Keratinocyte (primary cell): ENCODE results near the gene FAM13A. TPM values are rescaled to one million over a fixed set of nuclear protein-coding genes. Genes with fewer than 3 reads are reported as not detected.

Experiments used
- DNase-seq: peaks from one replicate; pipeline ENCODE4 v3.0.0-alpha.2; 2011; ENCODE audit warnings: low read depth, missing footprints, low spot score
- FAIRE-seq: peaks from 2 replicates; lab custom pipeline; 2011; peaks lifted over from hg19 to GRCh38; lab: Jason Lieb, UNC
- H2AFZ ChIP-seq: 2 replicates; pipeline ENCODE4 v1.6.0; 2012; ENCODE audit warnings: low read length, control low read depth, inconsistent platforms; ENCODE audit not compliant: control insufficient read depth
- H3K27ac ChIP-seq: 2 replicates; pipeline ENCODE4 v1.5.1; 2011; ENCODE audit warnings: low read length; ENCODE audit not compliant: control insufficient read depth, insufficient read depth
- H3K27me3 ChIP-seq: 3 replicates; pipeline ENCODE4 v1.6.0; 2011; ENCODE audit warnings: low read length; ENCODE audit not compliant: control insufficient read depth, insufficient read depth; ENCODE audit errors: extremely low read depth
- H3K36me3 ChIP-seq, 2 experiments: 2 replicates in 1 of 2; 3 replicates in 1 of 2; pipeline ENCODE4 v1.5.1; 2011; ENCODE audit warnings: low read length in 2 of 2, mild to moderate bottlenecking in 1 of 2; ENCODE audit not compliant: control insufficient read depth in 2 of 2, insufficient read depth in 2 of 2; ENCODE audit errors: extremely low read depth in 1 of 2
- H3K4me1 ChIP-seq: 3 replicates; pipeline ENCODE4 v1.5.1; 2011; ENCODE audit warnings: low read length; ENCODE audit not compliant: control insufficient read depth, insufficient read depth; ENCODE audit errors: extremely low read depth
- H3K4me2 ChIP-seq: 3 replicates; pipeline ENCODE4 v1.6.0; 2011; ENCODE audit warnings: low read depth, low read length; ENCODE audit not compliant: control insufficient read depth, insufficient read depth; ENCODE audit errors: extremely low read depth
- H3K4me3 ChIP-seq, 3 experiments: fragments of 200-600 bp in 1 of 3; sonication (generic) in 1 of 3; 2 replicates in 2 of 3; 3 replicates in 1 of 3; pipeline ENCODE4 v1.5.1; 2011 to 2016; ENCODE audit warnings: low read length in 3 of 3, mild to moderate bottlenecking in 3 of 3, control low read depth in 2 of 3, inconsistent platforms in 1 of 3, low read depth in 1 of 3, mixed read lengths in 1 of 3, mixed run types in 1 of 3, moderate library complexity in 1 of 3; ENCODE audit not compliant: control insufficient read depth in 2 of 3, insufficient read depth in 2 of 3; ENCODE audit errors: extremely low read depth in 1 of 3
- H3K79me2 ChIP-seq: 2 replicates; pipeline ENCODE4 v1.6.0; 2012; ENCODE audit warnings: low read length; ENCODE audit not compliant: control insufficient read depth, insufficient read depth
- H3K9ac ChIP-seq: 3 replicates; pipeline ENCODE4 v1.6.0; 2011; ENCODE audit warnings: low read length; ENCODE audit not compliant: control insufficient read depth, insufficient read depth; ENCODE audit errors: extremely low read depth
- H3K9me1 ChIP-seq: 3 replicates; pipeline ENCODE4 v1.6.0; 2011; ENCODE audit warnings: low read length; ENCODE audit not compliant: control insufficient read depth, insufficient read depth; ENCODE audit errors: extremely low read depth
- H3K9me3 ChIP-seq: 2 replicates; pipeline ENCODE4 v1.5.1; 2012; ENCODE audit warnings: low read depth, low read length; ENCODE audit not compliant: control insufficient read depth
- H4K20me1 ChIP-seq: 3 replicates; pipeline ENCODE4 v1.6.0; 2011; ENCODE audit warnings: low read length; ENCODE audit not compliant: control insufficient read depth, insufficient read depth; ENCODE audit errors: extremely low read depth
- EZH2 ChIP-seq: IDR thresholded peaks from one replicate; pipeline ENCODE4 v1.6.1; 2012; ENCODE audit warnings: inconsistent platforms, mild to moderate bottlenecking, low read length, moderate library complexity
- dilution Hi-C: fragments of 300-500 bp; cut with MboI; formaldehyde crosslinking; loops from one replicate; pipeline ENCODE4 v1.7.0; 2020; ENCODE audit warnings: low sequenced_read_pairs; ENCODE audit not compliant: extremely low pct_ligation_motif_present
- polyA plus RNA-seq, 5 experiments: library from polyadenylated mRNA; depleted of rRNA in 3 of 5; stranded (reverse) in 3 of 5; stranded (forward) in 1 of 5; unstranded in 1 of 5; fragments of >200 nt; gene quantifications; 1 replicate in 1 of 5; 2 replicates in 3 of 5; 3 replicates in 1 of 5; pipeline versions ENCODE4 v1.2.1 to v1.2.3, GENCODE V29; 2011 to 2012; ENCODE audit warnings: missing spikeins in 2 of 5, low read depth in 1 of 5, low replicate concordance in 1 of 5
- TF ChIP-seq, protein P1 (sequence below), 3 experiments: IDR thresholded peaks in 1 of 3; conservative IDR thresholded peaks in 1 of 3; optimal IDR thresholded peaks in 1 of 3; 2 replicates in 2 of 3; 3 replicates in 1 of 3; pipeline versions ENCODE3 to v1.5.1; 2011; ENCODE audit warnings: low read length in 3 of 3, mild to moderate bottlenecking in 3 of 3, moderate library complexity in 2 of 3, control low read depth in 1 of 3, inconsistent platforms in 1 of 3; ENCODE audit not compliant: insufficient read depth in 2 of 3; ENCODE audit errors: extremely low read depth in 1 of 3

Gene FAM13A
- polyA plus RNA-seq, 1 donor (not counting 4 experiments of a cell fraction or from before 2014, with no cell fraction given), result 6.0 TPM

DNA sequence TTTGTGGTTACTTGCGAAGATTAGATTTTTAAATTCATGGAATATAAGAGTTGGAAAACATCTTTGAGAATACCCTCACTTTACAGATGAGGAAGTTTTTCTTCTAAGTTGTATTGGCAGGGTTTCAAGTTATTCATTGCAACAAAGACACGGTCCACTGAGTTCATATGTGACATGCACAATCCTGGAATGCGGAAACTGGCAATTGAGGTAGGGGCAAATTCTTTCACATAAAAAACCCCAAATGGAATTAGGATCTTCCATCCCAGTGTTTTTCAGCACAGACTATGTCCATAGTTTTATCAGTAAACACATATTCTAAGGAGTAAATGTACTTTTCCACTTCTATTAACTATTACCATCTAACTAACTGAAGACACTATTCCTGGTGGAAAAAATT lies 277.6 kb downstream of the FAM13A start:
- H3K36me3 ChIP-seq, result no peaks in the 10 kb centered on the region
- no peaks in the 10 kb centered on the region for H3K79me2 ChIP-seq
- no peak for FAIRE-seq
- no peak overlapping the region for H3K27ac ChIP-seq
- H3K27me3 ChIP-seq, result no peaks in the 10 kb centered on the region
- no peak overlapping the region for H3K4me3 ChIP-seq
- no peaks in the 10 kb centered on the region for H3K4me1 ChIP-seq
- H3K9me3 ChIP-seq, result no peaks in the 10 kb centered on the region
- H3K9ac ChIP-seq, result no peak overlapping the region
- H2AFZ ChIP-seq, result no peak overlapping the region
- H3K9me1 ChIP-seq, result no peaks in the 10 kb centered on the region
- dilution Hi-C loops, result no loop called here
- TF ChIP-seq, protein P1, sequence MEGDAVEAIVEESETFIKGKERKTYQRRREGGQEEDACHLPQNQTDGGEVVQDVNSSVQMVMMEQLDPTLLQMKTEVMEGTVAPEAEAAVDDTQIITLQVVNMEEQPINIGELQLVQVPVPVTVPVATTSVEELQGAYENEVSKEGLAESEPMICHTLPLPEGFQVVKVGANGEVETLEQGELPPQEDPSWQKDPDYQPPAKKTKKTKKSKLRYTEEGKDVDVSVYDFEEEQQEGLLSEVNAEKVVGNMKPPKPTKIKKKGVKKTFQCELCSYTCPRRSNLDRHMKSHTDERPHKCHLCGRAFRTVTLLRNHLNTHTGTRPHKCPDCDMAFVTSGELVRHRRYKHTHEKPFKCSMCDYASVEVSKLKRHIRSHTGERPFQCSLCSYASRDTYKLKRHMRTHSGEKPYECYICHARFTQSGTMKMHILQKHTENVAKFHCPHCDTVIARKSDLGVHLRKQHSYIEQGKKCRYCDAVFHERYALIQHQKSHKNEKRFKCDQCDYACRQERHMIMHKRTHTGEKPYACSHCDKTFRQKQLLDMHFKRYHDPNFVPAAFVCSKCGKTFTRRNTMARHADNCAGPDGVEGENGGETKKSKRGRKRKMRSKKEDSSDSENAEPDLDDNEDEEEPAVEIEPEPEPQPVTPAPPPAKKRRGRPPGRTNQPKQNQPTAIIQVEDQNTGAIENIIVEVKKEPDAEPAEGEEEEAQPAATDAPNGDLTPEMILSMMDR (optimal IDR thresholded peaks at IDR 0.05 in 1 of 3, IDR thresholded peaks at IDR 0.05 in 1 of 3, conservative IDR thresholded peaks at IDR 0.05 in 1 of 3; ENCODE audit: extremely low read depth in 1 of 3, insufficient read depth in 2 of 3, low read length in 3 of 3), result no peak
- TF ChIP-seq EZH2, result no peak
- H4K20me1 ChIP-seq, result no peaks in the 10 kb centered on the region
- no peak for DNase-seq
- no peak overlapping the region for H3K4me2 ChIP-seq

DNA sequence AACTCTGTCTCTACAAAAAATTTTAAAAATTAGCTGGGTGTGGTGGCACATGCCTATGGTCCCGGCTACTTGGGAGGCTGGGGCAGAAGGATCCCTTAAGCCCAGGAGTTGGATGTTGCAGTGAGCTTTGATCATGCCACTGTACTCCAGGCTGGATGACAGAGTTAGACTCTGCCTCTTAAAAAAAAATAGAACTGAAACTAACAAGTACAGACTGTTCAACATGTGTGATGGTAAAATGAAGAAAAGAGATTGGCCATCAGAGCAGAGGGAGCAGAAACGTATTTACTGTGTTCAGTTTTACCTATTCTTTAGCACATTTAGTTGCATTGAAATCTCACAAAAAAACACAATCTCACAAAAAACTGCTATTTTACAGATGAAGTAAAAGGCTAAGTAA lies 281.5 kb downstream of the FAM13A start:
- Histone ChIP-seq H4K20me1 (no peaks in the 10 kb centered on the region), H3K36me3 (no peaks in the 10 kb centered on the region), H3K4me1 (no peaks in the 10 kb centered on the region), H3K79me2 (no peaks in the 10 kb centered on the region), H3K9me1 (no peaks in the 10 kb centered on the region), H3K9me3 (no peaks in the 10 kb centered on the region), H3K4me2 (no peak overlapping the region), H2AFZ (no peak overlapping the region), H3K9ac (no peak overlapping the region), H3K27ac (no peak overlapping the region), H3K27me3 (no peaks in the 10 kb centered on the region), H3K4me3 (no peak overlapping the region)
- FAIRE-seq (no peak), DNase-seq (no peak)
- dilution Hi-C loops, result no loop called here
- TF ChIP-seq, protein P1 (optimal IDR thresholded peaks at IDR 0.05 in 1 of 3, IDR thresholded peaks at IDR 0.05 in 1 of 3, conservative IDR thresholded peaks at IDR 0.05 in 1 of 3; ENCODE audit: extremely low read depth in 1 of 3, insufficient read depth in 2 of 3, low read length in 3 of 3), result no peak
- no peak for TF ChIP-seq EZH2
